Inflammatory macrophage treated with lipopolysaccharide for 1 hour (primary cell): ENCODE results near the gene RGMB.

Experiments used
- DNase-seq, 2 donors: peaks; one replicate each; pipeline ENCODE4 v3.0.0-alpha.2; 2020 to 2022

The RGMB gene

GRCh38 chr5:98768960-98769209 lies 4.6 kb upstream of the RGMB start:
- DNase-seq, result no peak

- DNase-seq, result no peak
Observed at GRCh38 chr5:98769210-98769958, 4.1 kb upstream of the RGMB start.

GRCh38 chr5:98769959-98770208 lies 3.6 kb upstream of the RGMB start:
- no peak for DNase-seq

GRCh38 chr5:98770209-98770910 lies 3.1 kb upstream of the RGMB start:
- DNase-seq, result peak; percentile 38 to 64

GRCh38 chr5:98770911-98771322 lies 2.5 kb upstream of the RGMB start:
- DNase-seq, result peak in 1 of 2 donors; percentile 18

- DNase-seq, result peak; percentile 68 to 96
Observed at GRCh38 chr5:98771382-98772109, 1.9 kb upstream of the RGMB start.

GRCh38 chr5:98772415-98773213 lies 849 bp upstream of the RGMB start:
- no peak for DNase-seq

- DNase-seq, result no peak
Observed at GRCh38 chr5:98773214-98773463, 324 bp upstream of the RGMB start.

- no peak for DNase-seq
Observed at GRCh38 chr5:98774192-98775033, 950 bp downstream of the RGMB start.

GRCh38 chr5:98775246-98776065 lies 2.0 kb downstream of the RGMB start:
- DNase-seq, result no peak

- no peak for DNase-seq
Observed at GRCh38 chr5:98776066-98776705, 2.7 kb downstream of the RGMB start.

GRCh38 chr5:98777295-98777694 lies 3.8 kb downstream of the RGMB start:
- DNase-seq, result no peak

GRCh38 chr5:98779264-98779877 lies 5.9 kb downstream of the RGMB start:
- DNase-seq, result no peak

GRCh38 chr5:98780390-98780789 lies 6.9 kb downstream of the RGMB start:
- DNase-seq, result no peak

GRCh38 chr5:98781520-98781919 lies 8.1 kb downstream of the RGMB start:
- DNase-seq, result no peak

- no peak for DNase-seq
Observed at GRCh38 chr5:98781964-98782363, 8.5 kb downstream of the RGMB start.

- DNase-seq, result no peak
Observed at GRCh38 chr5:98783051-98783649, 9.7 kb downstream of the RGMB start.

- no peak for DNase-seq
Observed at GRCh38 chr5:98784411-98784810, 10.9 kb downstream of the RGMB start.

GRCh38 chr5:98785244-98785643 lies 11.8 kb downstream of the RGMB start:
- no peak for DNase-seq

GRCh38 chr5:98786191-98786853 lies 12.9 kb downstream of the RGMB start:
- DNase-seq, result no peak
